ENCODE measurements around the gene SPACDR.

Gene SPACDR

DNA sequence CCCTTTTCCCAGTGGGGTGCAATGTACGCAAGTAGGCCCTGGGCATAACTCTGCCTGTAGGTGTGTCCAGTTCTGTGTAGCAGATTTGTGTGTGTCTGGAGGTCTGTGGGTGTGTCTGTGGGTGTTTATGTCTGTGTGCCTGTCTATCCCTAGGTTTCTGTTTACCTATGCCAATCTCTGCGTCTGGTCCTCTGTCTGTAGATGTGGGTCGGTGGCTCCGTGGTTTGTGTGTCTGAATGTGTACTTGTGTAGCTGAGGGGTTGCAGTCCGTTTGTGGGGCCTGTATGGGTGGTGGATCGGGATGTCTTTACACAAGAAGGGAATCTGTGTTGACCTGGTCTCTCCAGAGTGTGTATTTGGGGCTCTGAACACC lies 20.6 kb upstream of the SPACDR start:
- DNase-seq (ENCODE audit: low read depth), result no peak

DNA sequence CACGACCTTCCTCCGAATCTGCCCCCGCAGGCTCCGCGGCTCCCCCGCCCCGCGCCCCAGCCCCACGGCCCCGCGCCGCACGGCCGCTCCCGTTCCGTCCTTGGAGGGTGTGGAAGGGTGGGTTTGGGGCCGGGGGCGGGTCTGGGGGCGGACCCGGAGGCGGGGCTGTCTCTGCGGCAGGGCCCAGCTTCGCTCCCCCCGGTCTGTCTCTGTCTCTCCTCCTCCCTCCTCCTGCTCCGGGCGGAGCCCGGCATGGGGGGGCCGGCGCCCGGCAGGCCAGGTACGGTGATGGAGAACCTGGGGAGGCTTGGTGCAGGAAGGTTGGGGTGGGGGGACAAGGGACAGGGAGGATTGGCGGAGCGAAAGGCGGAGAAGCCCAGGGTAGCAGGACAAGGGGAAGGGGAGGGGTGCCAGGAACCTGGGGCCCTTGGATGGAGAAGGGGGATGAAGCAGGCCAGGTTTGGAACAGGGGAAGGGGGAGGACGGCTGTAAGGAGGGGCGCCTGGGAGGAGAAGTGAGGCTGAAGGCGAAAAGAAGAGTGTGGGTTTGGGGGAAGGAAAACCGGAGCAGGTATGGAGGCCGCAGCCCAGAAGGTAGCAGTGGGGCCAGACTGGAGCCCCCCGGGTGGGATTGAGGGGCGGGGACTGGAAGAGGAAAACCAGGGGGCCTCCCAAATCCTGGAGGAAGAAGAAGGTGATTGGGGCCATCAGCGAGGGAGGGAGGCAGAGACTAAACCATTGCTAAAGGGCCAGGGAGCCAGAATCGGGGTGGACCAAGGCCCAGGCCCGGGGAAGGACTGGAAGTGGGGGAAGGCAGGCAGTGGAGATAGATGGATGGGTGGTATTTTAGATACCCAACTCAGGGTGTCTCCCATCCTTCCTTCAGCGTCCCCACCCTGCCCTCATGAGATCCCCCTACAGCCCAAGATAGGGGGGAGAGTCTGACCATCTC lies 19.9 kb upstream of the SPACDR start, which contains the start of gene NYAP1:
NYAP1 (plus strand) TSS at position 206 of the 951 bp plus-strand sequence. CDS start 1,385 bp downstream, outside the sequence.
- DNase-seq (ENCODE audit: low read depth), result no peak

DNA sequence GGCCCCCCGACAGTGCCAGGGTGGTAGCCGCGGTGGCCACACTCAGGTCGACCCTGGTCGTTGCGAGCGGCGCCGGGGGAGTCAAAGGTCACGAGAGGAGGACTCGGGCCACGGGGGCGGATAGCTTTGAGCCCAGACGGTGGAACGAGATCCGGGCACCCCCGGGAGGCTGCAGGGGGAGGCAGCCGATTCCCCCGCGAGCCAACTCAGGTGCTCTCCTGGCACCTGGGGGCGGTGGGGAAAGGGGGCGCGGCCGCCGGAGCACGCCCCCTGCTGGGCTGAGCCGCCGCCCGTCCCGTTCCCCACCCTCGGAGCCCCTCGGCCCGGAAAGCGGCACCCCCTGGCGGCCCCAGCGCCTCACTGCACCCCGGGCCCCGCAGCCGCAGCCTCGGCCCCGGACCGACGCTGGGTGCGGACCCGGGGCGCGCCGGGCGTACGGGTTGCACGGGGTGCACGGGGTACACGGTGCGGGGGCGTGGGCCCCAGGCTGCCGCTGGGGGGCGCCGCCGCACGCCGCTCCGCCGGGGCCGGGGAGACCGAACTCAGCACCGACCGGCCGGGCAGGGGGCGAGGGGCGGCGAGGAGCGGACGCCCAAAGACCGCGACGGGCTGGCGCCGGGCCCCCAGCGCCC lies 19.1 kb upstream of the SPACDR start:
- DNase-seq (ENCODE audit: low read depth), result peak; percentile 76

DNA sequence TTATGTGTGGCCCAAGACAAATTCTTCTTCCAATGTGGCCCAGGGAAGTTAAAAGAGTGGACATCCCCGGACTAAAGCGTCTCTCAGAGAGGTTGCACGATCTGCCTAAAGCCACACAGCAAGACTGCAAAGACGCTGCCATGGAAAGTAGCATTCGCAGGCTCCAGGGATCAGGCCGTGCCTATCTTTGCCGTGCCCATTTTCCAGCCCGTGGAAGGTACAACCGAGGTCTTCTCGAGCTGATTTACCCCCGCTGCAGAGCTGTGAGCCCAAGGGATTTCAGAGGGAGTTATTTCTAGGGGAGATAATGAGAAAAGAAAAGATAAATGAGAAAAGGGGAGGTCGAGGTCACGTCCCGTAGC lies 18.6 kb upstream of the SPACDR start:
- DNase-seq (ENCODE audit: low read depth), result no peak

DNA sequence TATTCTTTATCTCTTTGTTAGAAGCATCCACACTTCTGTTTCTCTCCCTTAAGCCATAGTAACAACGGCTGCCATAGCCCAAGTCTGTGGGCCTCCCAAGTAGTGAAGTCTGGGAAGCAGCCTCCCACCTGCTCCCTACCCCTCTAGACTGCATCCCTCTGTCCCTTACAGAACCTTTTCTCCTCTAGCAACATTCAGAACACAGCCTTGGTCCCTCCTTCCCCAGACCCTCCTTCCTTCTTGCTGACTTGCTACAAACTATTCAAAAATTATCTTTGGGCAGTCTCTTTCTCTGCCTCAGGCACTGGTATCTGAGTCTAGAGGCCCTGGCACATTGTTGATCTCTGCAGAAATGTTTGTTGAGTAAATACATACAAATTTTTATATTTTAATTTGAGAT lies 17.4 kb upstream of the SPACDR start:
- DNase-seq (ENCODE audit: low read depth), result no peak

DNA sequence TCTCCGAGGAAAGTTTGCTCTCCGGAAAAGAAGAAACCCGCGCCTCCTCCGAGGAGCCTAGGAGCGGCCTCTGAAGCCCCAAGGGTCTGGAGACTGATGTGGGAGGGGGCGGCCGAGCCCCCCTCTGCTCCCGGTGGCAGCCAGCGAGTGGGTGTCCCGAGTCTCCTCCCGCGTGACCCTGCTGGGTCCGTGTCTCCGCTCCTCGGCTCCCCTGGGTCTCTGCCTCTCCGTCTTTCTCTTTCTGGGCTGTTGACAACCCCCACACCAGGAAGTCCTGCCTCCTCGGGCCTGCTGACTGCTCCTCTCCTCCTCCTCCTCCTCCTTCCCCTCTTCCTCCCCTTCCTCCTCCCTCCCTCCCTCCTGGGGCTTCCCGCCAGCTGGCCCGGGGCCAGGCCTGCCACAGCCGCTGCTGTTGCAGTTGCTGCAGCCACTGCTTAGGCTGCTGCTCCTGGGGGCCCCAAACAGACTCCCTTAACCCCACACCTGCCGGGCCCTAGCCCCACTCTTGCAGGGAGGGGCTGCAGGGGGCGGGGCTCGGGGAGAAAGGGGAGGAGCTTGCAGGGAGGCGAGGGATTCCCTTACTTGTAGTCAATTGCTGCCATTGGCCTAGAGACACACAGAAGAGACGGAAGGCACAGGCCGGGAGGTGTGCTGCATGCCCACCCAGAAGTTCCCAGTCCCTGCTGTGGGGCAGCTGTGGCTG lies 15.0 kb upstream of the SPACDR start, which contains the start of gene TSC22D4:
TSC22D4 (minus strand) TSS at position 257 of the 703 bp plus-strand sequence. CDS start 1,176 bp downstream, outside the sequence.
- peak; percentile 81 for DNase-seq (ENCODE audit: low read depth)

DNA sequence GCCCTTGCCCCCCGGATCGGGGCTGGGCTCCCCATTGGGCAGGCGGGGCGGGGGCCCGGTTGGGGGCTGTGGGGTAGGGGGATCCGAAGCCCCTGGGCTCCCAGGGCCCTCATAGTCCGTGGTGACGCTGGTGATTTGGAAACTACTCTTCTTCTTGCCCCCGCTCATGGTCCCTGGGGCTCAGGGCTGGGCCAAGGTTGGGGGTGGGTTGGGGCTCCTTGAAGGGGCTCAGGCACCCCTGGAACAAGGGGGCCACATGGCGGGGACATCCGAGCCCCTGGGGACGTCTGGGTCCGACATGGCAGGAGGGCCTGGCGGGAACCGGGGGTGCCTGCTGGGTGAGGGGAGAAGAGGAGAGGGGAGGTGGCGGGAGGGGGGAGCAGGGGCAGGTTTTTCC lies 13.8 kb upstream of the SPACDR start:
- no peak for DNase-seq (ENCODE audit: low read depth)

DNA sequence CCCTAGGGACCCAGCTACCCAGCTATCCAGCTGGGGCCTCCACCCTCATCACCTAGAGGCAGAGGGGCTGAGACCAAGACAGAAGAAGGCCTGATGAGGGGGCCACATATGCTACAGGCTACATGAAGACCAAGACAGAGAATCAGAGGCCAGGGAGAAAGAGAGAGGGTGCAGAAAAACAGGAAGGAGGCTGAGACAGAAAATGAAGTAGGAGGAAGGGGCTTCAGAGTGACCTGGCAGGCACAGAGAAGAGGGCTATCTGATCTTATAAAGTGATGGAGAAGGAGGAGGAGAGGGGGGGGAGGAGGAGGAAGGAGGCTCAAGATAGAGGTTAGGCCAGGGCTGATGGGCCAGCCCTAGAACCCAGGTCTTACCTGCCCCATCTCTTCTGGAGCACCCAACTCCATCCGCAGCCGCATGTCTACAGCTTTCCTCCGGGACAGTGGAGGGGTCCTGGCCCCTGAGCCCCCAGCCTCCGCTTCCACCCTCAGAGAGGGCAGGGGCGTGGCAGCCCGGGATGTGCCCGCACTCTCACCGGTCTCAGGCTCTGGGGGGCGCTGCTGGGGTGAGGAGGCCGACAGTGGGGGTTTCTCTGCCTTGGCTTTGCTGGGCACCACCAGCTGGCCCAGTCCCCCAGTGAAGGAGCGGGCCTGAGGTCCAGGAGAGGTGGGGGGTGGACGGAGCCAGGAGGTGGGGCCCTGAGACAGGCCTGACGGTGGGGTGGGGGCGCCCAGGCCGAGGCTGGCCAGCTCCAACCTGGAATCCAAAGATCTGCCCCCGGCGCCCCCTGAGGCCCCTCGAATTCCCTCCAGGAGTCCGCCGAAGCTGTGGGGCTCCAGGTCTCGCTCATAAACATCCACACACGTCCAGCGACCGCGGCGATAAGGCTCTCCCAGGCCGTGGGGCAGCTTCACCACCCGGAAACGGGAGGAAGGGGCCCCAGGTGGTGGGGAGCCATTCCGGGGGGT lies 13.1 kb upstream of the SPACDR start:
- no peak for DNase-seq (ENCODE audit: low read depth)

DNA sequence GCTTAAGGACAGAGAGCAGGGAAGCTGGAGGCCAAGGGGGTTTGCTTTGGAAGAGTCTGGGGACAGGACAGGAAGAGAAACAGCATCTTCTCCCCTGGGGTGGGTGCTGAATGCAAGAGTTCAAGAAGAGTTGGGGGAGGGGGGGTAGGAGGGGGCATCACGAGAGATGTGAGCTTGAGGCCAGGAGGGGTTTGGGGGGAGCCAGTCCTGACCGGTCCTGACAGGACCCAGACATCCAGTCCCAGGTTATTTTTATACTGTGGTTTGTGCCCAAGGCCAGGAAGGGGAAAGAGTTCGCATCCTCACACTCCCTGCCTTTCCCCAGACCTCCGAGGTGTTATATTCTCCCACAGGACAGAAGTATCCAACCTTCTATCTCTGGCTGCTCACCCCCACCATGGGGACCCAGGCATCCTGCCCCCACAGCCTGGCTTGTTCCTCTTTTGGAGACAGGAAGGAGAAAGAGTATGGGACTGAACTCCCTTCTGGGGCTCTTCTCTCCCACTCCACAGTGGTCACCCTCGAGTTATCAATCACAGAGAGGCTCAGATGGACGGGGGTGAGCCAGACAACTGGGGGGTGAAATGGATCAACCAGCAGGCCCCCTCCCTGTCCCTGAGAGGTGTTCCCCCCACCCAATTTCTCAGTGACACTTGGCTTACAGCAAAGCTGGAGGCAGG lies 12.2 kb upstream of the SPACDR start:
- DNase-seq (ENCODE audit: low read depth), result no peak

DNA sequence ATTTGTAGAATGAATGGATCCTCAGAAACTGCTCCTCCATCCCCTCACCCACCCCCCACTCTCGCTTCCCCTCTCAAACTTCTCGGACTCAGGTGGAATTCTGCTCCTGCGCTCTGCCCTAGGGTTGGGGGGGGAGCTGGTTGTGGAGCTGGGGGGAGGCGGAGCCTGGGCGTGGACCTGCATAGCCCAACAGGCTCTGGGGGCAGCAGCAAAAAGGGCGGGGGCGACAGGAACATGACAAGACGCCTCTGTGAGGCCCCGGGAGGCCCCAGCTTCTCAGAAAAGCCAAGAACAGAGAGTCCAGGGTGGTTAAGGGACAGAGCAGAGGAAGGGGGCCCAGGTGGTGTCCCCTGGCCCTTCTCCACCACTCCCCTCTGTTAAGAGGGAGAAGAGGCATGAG lies 11.5 kb upstream of the SPACDR start:
- no peak for DNase-seq (ENCODE audit: low read depth)

DNA sequence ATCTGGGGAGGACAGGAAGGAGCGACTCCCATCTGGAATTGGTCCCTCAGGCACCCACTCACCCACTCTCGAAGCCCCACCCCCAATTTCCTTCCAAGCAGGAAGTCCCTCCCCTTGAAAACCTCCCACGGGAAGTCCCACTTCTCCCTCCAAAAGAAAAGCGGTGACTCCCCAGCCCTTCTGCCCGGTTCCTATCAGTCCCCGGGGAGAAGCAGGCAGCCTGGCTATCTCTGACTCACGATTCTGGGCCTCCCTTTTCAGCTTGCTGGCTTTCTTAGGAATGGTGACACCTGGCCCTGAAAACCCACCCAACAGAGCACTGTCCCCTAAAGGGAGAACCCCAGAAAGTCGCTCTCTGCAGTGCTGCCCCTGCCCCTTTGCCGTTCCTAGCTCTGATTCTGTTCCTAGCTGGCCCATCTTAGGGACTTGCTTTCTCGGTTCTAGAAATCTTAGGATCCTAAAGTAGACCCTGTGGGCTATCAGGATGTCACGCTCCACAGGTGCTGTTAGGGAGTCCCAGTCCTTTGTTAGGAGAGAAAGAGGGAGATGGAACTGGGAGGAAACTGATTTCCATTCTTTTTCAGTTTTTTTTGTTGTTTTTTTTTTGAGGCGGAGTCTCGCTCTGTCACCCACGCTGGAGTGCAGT lies 8.9 kb upstream of the SPACDR start:
- no peak for DNase-seq (ENCODE audit: low read depth)

DNA sequence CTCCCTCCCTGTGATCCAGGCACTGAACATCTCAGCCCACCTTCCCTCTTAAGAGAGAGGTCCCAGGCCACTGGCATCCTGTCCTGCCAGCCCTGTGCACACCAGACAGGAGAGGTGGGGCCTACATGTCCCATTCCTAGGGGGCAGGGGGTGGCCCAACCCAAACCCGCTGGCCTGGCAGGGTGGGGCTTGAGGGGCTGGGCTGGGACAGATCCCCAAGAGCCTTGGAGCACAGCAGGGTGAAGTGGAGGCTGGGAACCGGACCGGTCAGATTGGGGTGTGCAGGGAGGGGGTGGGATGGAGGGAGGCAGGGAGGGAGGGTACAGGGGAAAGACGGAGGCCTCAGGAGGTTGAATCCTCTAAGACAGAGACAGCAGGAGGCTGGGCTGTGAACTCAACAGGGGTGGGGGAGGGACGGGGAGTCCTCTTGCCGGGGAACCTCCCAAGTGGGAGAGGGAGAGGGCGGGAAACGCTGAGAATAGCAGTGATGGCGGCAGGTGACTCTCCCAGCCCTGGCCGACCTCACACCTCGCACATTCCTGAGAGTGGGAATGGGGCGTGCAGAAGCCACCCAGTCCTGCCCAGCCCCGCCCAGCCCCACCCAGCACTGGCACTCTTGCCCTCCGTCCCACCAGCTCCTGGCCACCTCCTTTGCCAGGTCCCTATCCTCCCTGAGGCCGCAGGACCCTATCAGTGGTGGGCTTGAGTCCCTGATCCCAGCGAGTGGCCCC lies 8.2 kb upstream of the SPACDR start:
- DNase-seq (ENCODE audit: low read depth), result no peak

DNA sequence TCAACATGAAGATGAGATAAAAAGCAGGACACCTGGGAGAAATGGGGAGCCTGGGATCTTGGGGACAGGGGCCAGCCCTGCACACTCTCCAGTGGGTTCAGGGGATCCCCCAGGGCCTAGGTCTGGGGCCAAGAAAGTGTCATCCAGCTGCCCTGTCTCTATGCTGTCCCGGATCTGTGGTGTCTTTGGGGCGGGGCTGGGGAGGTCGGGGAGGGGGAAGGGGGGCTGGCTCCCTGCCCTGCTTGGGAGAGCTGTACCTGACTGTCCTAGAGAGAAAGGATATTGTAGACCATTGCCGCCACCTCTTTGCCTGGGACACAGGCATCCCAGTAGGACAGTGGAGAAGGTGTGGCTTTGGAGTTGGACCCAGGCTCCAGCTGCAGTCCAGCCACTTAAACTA lies 7.0 kb upstream of the SPACDR start:
- DNase-seq (ENCODE audit: low read depth), result no peak

DNA sequence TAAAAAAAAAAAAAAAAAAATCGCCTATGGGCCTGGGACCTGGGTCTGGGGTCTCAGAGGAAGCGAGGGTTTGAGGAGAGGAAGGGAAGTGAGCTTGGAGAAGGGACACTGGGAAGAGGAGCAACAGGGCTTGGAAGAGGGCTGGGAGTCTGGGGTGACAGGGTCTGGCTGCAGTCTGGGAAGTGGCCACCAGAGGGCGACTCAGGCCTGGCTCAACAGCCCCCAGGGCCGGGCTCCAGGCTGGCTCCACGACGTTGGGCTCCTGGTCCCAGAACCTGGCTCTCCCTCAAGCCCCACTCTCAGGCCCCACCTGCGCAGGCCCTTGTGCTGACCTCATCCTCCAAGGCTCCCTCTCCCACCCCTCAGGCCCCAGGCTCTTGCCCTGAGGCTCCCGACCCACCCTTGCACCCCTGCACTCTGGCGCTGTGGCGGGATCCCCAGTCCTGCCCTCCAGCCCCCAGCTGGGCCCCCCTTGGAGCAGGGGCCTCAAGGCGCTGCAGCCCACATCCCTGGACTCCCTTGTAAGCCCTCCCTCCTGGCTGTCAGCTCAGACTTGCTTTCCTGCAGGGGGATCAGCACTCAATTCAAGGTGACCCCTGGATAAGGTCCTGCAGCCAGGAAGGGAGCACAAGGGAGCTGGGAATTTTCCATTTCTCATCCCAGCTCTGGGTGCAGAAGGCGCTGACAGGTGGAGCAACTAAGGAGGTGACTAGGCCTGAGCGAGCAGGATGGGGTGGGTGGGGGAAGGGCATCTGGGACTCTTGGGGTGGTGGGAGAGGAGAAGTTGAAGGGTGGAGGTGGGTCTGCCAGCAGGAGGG lies 5.4 kb upstream of the SPACDR start:
- peak; percentile 75 for DNase-seq (ENCODE audit: low read depth)

DNA sequence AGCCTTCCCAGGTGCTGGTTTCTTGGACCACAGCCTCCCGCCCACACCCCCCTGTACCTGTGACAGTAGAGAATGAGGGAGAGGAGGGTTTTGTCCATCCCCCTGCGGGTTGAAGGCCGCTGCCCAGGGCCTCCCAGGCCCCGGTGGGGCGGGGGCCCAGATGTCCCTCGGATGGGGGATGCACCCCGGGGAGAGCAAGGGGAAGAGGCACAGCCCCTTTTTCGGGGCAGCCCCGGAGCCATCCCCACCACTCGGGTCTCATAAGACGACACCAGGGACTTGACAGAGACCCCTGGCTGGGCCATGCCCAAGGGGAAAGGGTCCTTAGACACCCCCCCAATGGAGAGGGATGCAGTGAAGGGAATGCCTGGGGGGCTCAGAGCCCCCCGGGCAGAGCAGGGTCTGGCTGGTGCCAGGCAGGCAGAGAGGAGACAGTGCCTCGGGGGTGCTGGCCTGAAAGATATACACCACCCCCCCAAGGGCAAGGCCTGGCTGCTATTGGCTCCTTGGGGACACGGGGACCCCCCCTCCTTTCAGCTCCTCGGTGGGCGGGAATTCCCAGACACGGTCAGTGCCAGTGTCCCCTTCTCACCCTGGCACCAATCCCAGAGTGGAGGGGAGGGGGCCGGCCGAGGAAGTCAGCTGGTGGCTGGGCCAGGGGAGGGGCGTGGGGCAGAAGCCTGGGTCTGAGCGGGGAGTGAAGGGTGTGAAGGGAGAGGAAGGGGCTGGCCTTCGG lies 3.7 kb upstream of the SPACDR start:
- no peak for DNase-seq (ENCODE audit: low read depth)

DNA sequence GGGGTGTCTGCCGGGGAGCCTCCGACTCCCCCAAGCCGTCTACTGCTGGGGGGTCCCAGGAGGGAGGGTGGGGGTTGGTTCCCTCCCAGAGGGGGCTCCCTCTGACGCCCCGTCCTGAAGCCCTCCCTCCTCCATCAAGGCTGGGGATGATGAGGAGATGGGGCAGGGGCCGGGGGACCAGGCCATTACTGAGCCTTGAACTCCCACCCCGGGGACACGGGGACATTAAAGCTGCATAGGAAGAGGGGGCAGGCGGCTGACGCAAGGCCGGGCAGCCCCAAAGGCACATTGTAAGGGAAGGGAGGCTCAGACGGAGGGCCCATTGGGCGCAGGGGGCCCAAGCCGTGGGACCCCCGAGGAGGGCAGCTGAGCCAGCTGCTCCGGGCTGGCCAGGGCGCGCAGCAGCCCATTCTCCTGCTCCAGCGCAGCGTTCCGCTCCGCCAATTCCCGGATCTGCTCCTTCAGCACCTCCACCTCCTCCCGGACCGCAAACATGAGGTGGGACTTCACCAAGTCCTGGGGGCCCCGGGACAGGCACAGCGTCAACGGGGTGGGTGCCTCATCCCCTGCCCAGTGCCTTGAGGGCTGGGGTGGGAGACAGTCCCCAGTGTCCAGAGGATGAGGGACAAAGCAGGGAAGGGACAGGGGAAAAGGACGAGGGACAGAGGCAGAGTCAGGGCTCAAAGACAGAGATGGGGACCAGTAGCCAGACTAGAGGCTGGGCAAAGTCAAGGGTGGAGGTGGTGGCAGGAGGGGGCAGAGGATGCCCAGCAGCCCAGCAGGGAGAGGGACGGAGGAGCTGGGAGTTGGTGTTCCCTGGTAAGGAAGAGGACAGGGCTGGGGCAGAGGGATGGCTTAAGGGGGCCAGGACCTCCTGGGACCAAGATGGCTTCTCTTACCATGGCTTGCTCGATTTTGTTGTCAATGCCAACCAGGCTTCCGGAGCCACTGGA lies 2.9 kb upstream of the SPACDR start:
- no peak for DNase-seq (ENCODE audit: low read depth)
